DLD1 (cell line): Measurements from ENCODE around the gene AIRE.
"Not testable (repeated sequence)": the region's sequence is repeated elsewhere in the genome, so short reads cannot be mapped to it uniquely, and the experiment has no call there.

ENCODE experiments used
- in situ Hi-C: cut with HindIII; loops from 2 replicates; pipeline ENCODE4 v1.10.0; 2017; ENCODE audit warnings: low sequenced_read_pairs

The AIRE gene

DNA sequence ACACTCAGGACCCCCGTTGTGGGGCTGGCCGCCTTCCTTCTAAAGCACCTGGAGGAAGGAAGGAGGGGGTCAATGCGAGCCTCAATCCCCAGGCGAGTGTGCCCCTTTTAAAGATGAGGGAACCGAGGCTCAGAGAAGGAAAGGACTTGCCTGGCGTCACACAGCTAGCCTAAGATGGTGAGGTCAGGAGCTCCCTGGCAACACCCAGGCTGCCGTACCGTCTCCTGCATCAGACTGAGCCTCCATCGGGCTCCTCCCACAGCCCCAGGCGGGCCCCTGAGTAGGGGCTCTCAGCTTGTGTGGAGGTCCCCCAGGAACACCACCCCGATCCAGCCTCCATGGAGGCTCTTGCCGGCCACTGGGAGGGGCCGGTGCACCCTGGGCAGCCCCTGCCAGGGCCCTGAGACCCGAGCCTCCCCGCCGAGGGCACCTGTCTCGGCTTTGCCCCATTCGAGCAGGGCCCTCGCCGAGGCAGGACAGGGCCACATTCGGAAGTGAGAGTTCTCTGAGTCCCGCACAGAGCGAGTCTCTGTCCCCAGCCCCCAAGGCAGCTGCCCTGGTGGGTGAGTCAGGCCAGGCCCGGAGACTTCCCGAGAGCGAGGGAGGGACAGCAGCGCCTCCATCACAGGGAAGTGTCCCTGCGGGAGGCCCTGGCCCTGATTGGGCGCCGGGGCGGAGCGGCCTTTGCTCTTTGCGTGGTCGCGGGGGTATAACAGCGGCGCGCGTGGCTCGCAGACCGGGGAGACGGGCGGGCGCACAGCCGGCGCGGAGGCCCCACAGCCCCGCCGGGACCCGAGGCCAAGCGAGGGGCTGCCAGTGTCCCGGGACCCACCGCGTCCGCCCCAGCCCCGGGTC is at the start of gene AIRE:
AIRE (plus strand) TSS at position 739 of the 855 bp plus-strand sequence. CDS start 131 bp downstream, outside the sequence.
- in situ Hi-C loops = no loop called here

DNA sequence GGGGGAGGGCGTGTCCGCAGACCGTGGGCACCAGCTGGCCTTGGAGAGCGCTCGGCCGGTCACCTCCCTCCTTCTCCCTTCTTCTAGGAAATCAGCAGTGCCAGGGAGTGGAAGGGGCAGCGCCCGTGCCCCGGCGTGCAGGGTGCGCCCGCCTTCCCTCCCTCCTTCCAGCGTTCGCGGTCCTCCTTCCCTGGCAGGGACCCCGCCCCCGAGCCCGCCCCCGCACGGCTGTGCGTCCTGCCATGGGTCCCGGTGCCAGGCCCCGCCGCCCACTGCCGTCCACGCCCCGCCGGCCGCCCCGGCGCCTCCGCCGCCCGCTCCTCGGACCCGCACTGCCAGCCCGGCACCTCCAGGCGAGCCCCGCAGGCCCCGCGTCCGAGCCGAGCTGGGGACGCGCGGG is 45.3 kb upstream of the AIRE start:
- in situ Hi-C loops = not testable (repeated sequence)

- in situ Hi-C loops = not testable (repeated sequence)
Measured at GRCh38 chr21:44240842-44241241, 44.8 kb upstream of the AIRE start, which contains the start of gene ICOSLG. Gene ICOSLG, minus strand, starts transcription at chr21:44240943. Its CDS starts 126 bp downstream, at chr21:44240817.

GRCh38 chr21:44241281-44241680 is 44.4 kb upstream of the AIRE start:
- in situ Hi-C loops = not testable (repeated sequence)

- in situ Hi-C loops = not testable (repeated sequence)
Measured at GRCh38 chr21:44243980-44244379, 41.7 kb upstream of the AIRE start.

DNA sequence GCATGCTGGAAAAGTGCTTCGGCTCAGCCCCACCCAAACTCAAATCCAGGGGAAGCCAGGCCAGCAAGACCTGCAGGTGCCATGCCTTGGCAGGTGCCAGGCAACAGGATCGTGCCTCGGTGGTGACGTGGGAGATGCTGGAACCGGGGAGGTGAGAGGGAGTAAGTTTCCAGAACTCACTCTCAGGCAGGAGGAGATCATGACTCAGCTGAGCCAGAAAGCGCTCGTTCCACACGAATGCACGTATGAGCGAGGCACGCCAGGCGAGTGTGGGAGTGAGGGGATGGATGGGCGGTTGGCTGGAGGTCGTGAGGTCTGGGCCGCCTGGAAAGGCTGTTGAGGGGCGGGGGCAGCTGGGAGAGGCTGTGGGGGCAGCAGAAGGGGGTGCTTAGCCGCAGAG is 37.8 kb upstream of the AIRE start:
- in situ Hi-C loops = not testable (repeated sequence)

- in situ Hi-C loops = not testable (repeated sequence)
Measured at GRCh38 chr21:44249204-44250037, 36.3 kb upstream of the AIRE start.

DNA sequence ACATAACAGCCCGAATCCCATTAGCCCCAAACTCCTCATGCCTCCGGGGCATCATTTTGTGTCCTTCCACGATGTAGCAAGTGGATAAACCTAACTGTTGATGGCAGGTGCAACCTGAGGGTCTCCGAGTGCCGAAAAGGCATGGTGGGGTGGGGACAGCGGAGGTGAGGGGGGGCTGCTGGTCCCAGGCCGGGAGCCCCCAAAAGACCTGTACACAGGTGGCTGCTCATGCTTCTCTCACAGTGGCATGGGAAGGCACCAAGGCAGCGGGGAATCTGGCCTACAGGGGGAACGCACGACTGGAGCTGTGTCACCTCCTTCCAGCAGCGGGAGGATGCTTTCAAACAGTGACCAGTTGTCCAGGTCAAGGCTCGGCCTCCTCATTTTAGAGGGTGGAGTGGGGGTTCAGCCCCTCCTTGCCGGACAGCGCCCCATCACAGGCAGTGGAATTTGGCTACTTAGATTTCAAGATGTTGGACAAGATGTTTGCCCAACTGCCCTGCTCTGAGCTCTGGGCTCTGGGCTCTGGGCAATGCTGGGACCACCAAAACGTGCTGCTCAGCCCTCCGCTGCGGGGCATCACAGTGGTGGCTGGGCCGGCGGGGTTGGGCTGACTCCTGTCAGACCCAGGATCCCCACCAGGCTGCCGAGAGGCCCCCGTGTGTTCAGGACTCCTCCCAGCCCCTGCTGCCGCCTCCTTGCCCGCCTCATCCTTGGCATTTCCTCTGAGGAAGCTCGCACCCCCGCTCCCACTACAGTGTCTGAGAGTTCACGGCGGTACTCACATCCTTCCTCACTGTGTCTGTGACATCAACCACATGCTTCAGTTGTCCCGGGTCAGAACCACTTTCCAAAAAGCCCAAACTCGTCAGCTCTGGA is 31.6 kb upstream of the AIRE start:
- in situ Hi-C loops = no loop called here

GRCh38 chr21:44255511-44255981 is 30.1 kb upstream of the AIRE start:
- in situ Hi-C loops = no loop called here

GRCh38 chr21:44258056-44258725 is 27.5 kb upstream of the AIRE start:
- in situ Hi-C loops = no loop called here

- in situ Hi-C loops = no loop called here
Measured at GRCh38 chr21:44259082-44259705, 26.5 kb upstream of the AIRE start.

- in situ Hi-C loops = no loop called here
Measured at GRCh38 chr21:44260066-44260465, 25.6 kb upstream of the AIRE start.

DNA sequence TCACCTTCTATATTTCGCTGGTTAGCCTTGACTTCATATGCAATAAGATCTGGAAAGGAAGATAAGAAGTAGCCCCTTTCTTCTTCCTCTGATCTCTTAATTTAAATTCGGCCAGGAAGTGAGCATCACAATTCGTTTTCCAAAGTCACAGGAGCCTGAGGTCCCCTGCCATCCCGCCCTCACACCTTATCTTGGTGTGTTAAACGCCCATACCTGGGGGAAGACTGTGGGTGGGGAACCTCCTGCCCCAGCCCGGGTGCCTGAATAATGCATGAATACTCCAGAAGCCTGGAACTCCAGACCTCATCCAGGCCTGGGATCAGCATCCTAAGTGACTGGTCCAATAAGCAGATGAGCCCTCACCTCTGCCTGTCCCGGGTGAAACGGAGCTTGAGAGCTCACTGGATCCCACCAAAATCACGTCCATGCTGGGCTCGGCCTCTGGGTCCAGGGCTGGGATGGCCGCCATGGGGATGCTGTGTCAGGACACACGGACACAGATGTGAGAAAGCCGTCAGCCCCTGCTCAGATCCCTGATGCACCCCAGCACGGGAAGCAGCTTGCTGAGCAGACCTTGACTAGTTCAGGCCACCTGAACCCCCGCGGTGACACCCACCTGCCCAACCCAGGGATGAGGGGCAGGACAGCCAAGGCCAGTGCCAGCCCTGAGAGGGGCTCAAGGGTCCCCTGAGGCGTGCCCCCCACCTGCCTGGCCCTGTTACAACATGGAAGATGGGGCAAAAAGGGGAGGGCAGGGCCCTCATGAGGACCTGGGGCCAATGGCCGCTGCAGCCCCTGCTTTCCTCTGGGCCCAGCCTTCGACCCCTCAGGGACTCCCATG is 24.7 kb upstream of the AIRE start:
- in situ Hi-C loops = no loop called here

DNA sequence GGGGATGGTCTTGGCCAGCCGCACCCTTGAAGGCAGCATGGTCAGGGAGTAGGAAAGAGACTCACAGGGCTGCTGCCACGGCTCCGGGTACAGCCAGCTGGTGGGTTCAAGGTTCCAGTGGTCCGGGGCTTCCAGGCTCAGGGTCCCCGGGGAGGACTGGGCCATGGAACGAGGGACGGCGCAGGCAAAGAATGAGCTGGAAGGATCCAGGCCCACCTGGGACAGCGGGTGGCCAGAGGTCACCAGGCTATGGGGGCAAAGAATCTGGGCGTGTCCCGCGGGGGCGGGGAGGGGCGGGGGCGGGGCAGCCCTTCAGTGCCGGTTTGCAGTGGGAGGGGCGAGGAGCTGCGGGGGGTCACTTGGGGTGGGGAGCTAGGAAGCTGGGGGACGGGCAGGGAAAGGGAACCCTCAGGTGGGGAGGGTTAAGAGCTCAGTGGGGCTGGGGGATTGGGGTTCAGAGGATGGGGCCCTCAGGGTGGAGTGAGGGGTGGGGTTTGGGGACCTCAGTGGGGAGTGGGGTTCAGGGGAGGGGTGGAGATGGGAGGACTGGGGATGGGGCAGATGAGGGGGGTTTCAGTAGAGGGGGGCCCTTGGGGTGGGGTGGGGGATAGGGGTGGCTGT is 23.9 kb upstream of the AIRE start, which contains the start of gene DNMT3L:
DNMT3L (minus strand) TSS at position 223 of the 621 bp plus-strand sequence. CDS start 638 bp downstream, outside the sequence.
- in situ Hi-C loops = no loop called here

GRCh38 chr21:44262338-44263056 is 23.2 kb upstream of the AIRE start:
- in situ Hi-C loops = no loop called here

- in situ Hi-C loops = no loop called here
Measured at GRCh38 chr21:44263221-44263760, 22.4 kb upstream of the AIRE start.

DNA sequence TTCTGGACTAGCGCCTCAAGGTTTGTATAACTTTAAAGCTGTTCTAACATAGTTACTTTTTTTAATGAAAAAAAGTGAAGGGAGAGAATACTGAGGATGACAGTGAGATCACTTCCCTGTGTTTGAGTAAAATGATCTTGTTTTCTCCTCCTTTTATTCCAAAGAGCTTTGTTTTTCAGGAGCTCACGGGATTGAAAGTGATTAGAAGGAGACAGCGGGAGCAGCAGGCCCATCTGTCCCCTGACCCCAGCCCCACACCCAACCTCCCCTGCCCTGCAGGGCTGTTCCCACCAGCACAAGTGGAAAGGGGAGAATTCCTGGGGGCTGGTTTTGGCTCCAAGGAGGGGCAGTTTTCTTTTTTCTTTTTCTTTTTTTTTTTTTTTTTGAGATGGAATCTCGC is 21.9 kb upstream of the AIRE start:
- in situ Hi-C loops = no loop called here
